Gastroesophageal sphincter (tissue), 3 donors: Measurements from ENCODE around the gene GPR85.

Experiments
- POLR2A ChIP-seq, 2 donors: fragments of 450-650 bp; IDR thresholded peaks; one replicate each; pipeline ENCODE4 v1.6.1; 2017; ENCODE audit warnings: antibody characterized with exemption in 2 of 2, mild to moderate bottlenecking in 2 of 2, moderate library complexity in 1 of 2
- POLR2AphosphoS5 ChIP-seq: sonication (generic); formaldehyde crosslinking; IDR thresholded peaks from one replicate; pipeline ENCODE4 v1.6.1; 2017; ENCODE audit warnings: antibody characterized with exemption
- TF ChIP-seq, protein P1 (sequence below), 4 experiments: fragments of 200-600 bp in 2 of 4; fragments of 450-650 bp in 2 of 4; sonication (generic) in 1 of 4; IDR thresholded peaks; one replicate each; pipeline ENCODE4 v1.5.1; 2017 to 2019; ENCODE audit warnings: antibody characterized with exemption in 4 of 4, mild to moderate bottlenecking in 2 of 4, moderate library complexity in 2 of 4

DNA sequence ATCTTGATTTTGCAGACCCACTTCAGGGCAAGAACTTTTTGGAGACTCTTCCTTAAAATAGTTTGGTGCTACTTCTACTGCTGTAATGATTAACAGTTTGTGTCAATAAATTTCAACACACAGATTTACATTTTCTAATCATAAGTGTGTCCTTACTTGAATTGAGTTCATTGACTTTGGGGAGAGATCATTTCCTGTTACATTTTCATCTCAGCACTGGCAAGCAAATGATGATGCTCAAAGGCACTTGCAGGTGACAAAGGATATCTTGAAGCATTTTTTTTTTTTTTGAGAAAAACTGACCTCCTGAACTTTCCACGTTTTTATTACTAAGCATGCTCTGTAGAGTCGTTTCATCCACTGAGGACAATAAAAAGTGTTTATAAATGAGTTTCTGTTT lies 52.7 kb downstream of the GPR85 start:
- no peak for TF ChIP-seq POLR2A (IDR thresholded peaks at IDR 0.05)
- no peak for TF ChIP-seq POLR2AphosphoS5
- TF ChIP-seq, protein P1, sequence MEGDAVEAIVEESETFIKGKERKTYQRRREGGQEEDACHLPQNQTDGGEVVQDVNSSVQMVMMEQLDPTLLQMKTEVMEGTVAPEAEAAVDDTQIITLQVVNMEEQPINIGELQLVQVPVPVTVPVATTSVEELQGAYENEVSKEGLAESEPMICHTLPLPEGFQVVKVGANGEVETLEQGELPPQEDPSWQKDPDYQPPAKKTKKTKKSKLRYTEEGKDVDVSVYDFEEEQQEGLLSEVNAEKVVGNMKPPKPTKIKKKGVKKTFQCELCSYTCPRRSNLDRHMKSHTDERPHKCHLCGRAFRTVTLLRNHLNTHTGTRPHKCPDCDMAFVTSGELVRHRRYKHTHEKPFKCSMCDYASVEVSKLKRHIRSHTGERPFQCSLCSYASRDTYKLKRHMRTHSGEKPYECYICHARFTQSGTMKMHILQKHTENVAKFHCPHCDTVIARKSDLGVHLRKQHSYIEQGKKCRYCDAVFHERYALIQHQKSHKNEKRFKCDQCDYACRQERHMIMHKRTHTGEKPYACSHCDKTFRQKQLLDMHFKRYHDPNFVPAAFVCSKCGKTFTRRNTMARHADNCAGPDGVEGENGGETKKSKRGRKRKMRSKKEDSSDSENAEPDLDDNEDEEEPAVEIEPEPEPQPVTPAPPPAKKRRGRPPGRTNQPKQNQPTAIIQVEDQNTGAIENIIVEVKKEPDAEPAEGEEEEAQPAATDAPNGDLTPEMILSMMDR (IDR thresholded peaks at IDR 0.05), result no peak
